K562 (cell line): ENCODE measurements around the gene NAT8L. TPM values are rescaled to one million over a fixed set of nuclear protein-coding genes. Genes with fewer than 3 reads are reported as not detected.

Experiments
- ATAC-seq: fragments of 200-7000 bp; cut with Tn5 transposase; 3 replicates; pipeline ENCODE4 v1.9.1; 2020; ENCODE audit warnings: moderate library complexity
- BruUV-seq: library from RNA; stranded (reverse); fragments of 400-500 nt; replicated peaks from 2 replicates; lab custom pipeline; 2021; lab: Mats Ljungman, UMichigan
- CTCF ChIA-PET: fragments of 300-600 bp; formaldehyde crosslinking; extraction: SDS; loops from one replicate; lab custom pipeline; 2021; ENCODE audit warnings: low intra/inter-chr PET ratio; lab: Yijun Ruan, JAX
- POLR2A ChIA-PET: fragments of 300-600, 350-650 bp; sonication (Branson Sonifier 250); formaldehyde crosslinking; extraction: SDS; loops from one replicate; lab custom pipeline; 2021; ENCODE audit warnings: antibody characterized with exemption, inconsistent platforms; lab: Yijun Ruan, JAX
- DNase-seq, 4 experiments: peaks; one replicate each; pipeline versions ENCODE4 v3.0.0 to v3.0.0-alpha.2; 2011 to 2018; ENCODE audit warnings: low spot score in 3 of 4, mixed read lengths in 3 of 4; ENCODE audit errors: extremely low read depth in 1 of 4
- FAIRE-seq: peaks from 2 replicates; lab custom pipeline; 2011; peaks lifted over from hg19 to GRCh38; lab: Jason Lieb, UNC
- H2AFZ ChIP-seq: 2 replicates; pipeline ENCODE4 v1.6.0; 2011; ENCODE audit warnings: low read depth, low read length, control low read depth, inconsistent platforms
- H3K27ac ChIP-seq: fragments of 200-600 bp; 3 replicates; pipeline ENCODE4 v1.8.0; 2011; ENCODE audit warnings: low read depth, mild to moderate bottlenecking, control low read depth, inconsistent platforms, low read length, moderate library complexity, mixed read lengths; ENCODE audit errors: extremely low read depth
- H3K27me3 ChIP-seq, 2 experiments: fragments of 300-600 bp in 1 of 2; 2 replicates in 1 of 2; 3 replicates in 1 of 2; pipeline versions ENCODE4 v1.6.0 to v1.8.0; 2011; ENCODE audit warnings: inconsistent platforms in 2 of 2, low read length in 2 of 2, mild to moderate bottlenecking in 1 of 2, mixed read lengths in 1 of 2, moderate library complexity in 1 of 2; ENCODE audit not compliant: control insufficient read depth in 2 of 2, insufficient read depth in 2 of 2
- H3K36me3 ChIP-seq: fragments of 300-600 bp; 3 replicates; pipeline ENCODE4 v1.8.0; 2011; ENCODE audit warnings: mild to moderate bottlenecking, low read length, inconsistent platforms; ENCODE audit not compliant: control insufficient read depth, insufficient read depth
- H3K4me1 ChIP-seq, 2 experiments: fragments of 200-600 bp in 1 of 2; replicated peaks in 1 of 2; 2 replicates in 1 of 2; 3 replicates in 1 of 2; pipeline versions ENCODE4 v1.5.1 to v1.8.0; 2011; ENCODE audit warnings: inconsistent platforms in 2 of 2, low read length in 2 of 2, mild to moderate bottlenecking in 1 of 2, mixed read lengths in 1 of 2, moderate library complexity in 1 of 2; ENCODE audit not compliant: control insufficient read depth in 2 of 2, insufficient read depth in 2 of 2
- H3K4me2 ChIP-seq: 2 replicates; pipeline ENCODE4 v1.6.1; 2011; ENCODE audit warnings: low read length, control low read depth, inconsistent platforms, mixed read lengths; ENCODE audit not compliant: insufficient read depth
- H3K4me3 ChIP-seq: fragments of 200-600 bp; sonication (generic), shearing (Covaris generic); 2 replicates; pipeline ENCODE4 v1.5.1; 2016; ENCODE audit warnings: control low read depth, inconsistent platforms
- H3K79me2 ChIP-seq: fragments of 200-600 bp; 3 replicates; pipeline ENCODE4 v1.8.0; 2011; ENCODE audit warnings: low read length, inconsistent platforms; ENCODE audit not compliant: control insufficient read depth, insufficient read depth
- H3K9ac ChIP-seq, 2 experiments: 2 replicates each; pipeline versions ENCODE4 v1.6.0 to v1.6.1; 2011; ENCODE audit warnings: low read depth in 2 of 2, low read length in 2 of 2, control low read depth in 1 of 2, inconsistent platforms in 1 of 2, mild to moderate bottlenecking in 1 of 2, mixed read lengths in 1 of 2; ENCODE audit not compliant: insufficient read depth in 1 of 2
- H3K9me1 ChIP-seq: one replicate; pipeline ENCODE4 v1.6.0; 2011; ENCODE audit warnings: inconsistent platforms, mild to moderate bottlenecking, low read length, moderate library complexity; ENCODE audit not compliant: control insufficient read depth, insufficient read depth
- H3K9me3 ChIP-seq: replicated peaks from 2 replicates; pipeline ENCODE4 v1.5.1; 2011; ENCODE audit warnings: low read depth, low read length, inconsistent platforms; ENCODE audit not compliant: control insufficient read depth, insufficient read depth
- H4K20me1 ChIP-seq: replicated peaks from 2 replicates; pipeline ENCODE4 v1.6.1; 2011; ENCODE audit warnings: low read length, inconsistent platforms, mixed read lengths; ENCODE audit not compliant: control insufficient read depth, insufficient read depth
- ARID3B ChIP-seq: fragments of 250-450 bp; sonication (Bioruptor Pico); IDR thresholded peaks from 2 replicates; pipeline ENCODE4 v1.4.0; 2020; ENCODE audit warnings: borderline replicate concordance
- CBX1 ChIP-seq: sonication (generic); IDR thresholded peaks from 2 replicates; pipeline ENCODE4 v1.6.1; 2016; ENCODE audit warnings: antibody characterized with exemption, low read depth, mild to moderate bottlenecking
- CBX3 ChIP-seq, 2 experiments: IDR thresholded peaks; 1 replicate in 1 of 2; 2 replicates in 1 of 2; pipeline ENCODE4 v1.6.1; 2012; ENCODE audit warnings: inconsistent platforms in 2 of 2, low read length in 2 of 2, borderline replicate concordance in 1 of 2, control low read depth in 1 of 2
- ERF ChIP-seq: fragments of 450-650 bp; formaldehyde crosslinking; IDR thresholded peaks from 2 replicates; pipeline ENCODE4 v1.4.0; 2020; ENCODE audit warnings: mild to moderate bottlenecking, mixed read lengths
- ETV6 ChIP-seq, 3 experiments: fragments of 150-350 bp in 1 of 3; sonication (generic) in 1 of 3; formaldehyde crosslinking in 1 of 3; IDR thresholded peaks; 2 replicates each; pipeline versions ENCODE4 v1.6.1 to v1.8.0; 2014 to 2022; ENCODE audit warnings: borderline replicate concordance in 2 of 3, low read depth in 2 of 3, antibody characterized with exemption in 1 of 3, low read length in 1 of 3, mild to moderate bottlenecking in 1 of 3, missing genetic modification reagents in 1 of 3
- FOSL1 ChIP-seq: fragments of 200-800 bp; sonication (Bioruptor generic); conservative IDR thresholded peaks from 2 replicates; pipeline ENCODE4 v1.6.1; 2016; ENCODE audit warnings: missing genetic modification characterization, missing compliant biosample characterization
- GABPB1 ChIP-seq: sonication (generic); formaldehyde crosslinking; IDR thresholded peaks from 2 replicates; pipeline ENCODE4 v1.8.0; 2022; ENCODE audit warnings: mild to moderate bottlenecking, missing genetic modification reagents
- HOXB6 ChIP-seq: fragments of 250-450 bp; sonication (Bioruptor Pico); IDR thresholded peaks from 2 replicates; pipeline ENCODE4 v1.5.1; 2022; ENCODE audit warnings: mild to moderate bottlenecking, borderline replicate concordance
- MAX ChIP-seq: sonication (generic); formaldehyde crosslinking; IDR thresholded peaks from 2 replicates; pipeline ENCODE4 v1.9.0; 2022; ENCODE audit warnings: mild to moderate bottlenecking, missing genetic modification reagents
- POLR2G ChIP-seq: fragments of 200-400 bp; formaldehyde crosslinking; IDR thresholded peaks from 2 replicates; pipeline ENCODE4 v1.6.1; 2017; ENCODE audit warnings: low read depth, mild to moderate bottlenecking, antibody characterized with exemption, low read length, moderate library complexity
- STAT5B ChIP-seq: fragments of 250-450 bp; sonication (Bioruptor Pico); IDR thresholded peaks from 2 replicates; pipeline ENCODE4 v1.8.0; 2021; ENCODE audit warnings: mild to moderate bottlenecking, inconsistent platforms
- TRIM28 ChIP-seq: fragments of 450-650 bp; IDR thresholded peaks from 2 replicates; pipeline ENCODE4 v1.6.1; 2017
- ZBTB33 ChIP-seq: sonication (generic); formaldehyde crosslinking; IDR thresholded peaks from 2 replicates; pipeline ENCODE4 v1.8.1; 2023; ENCODE audit warnings: mild to moderate bottlenecking, missing genetic modification reagents
- WGBS: fragments of 100-300 bp; shearing (Covaris generic); methylation state at CpG from one replicate; pipeline ENCODE4 v1.1.6; 2016; ENCODE audit warnings: low coverage, mixed read lengths; ENCODE audit not compliant: insufficient coverage; ENCODE audit errors: missing lambda C conversion rate; 5-methylcytosine and 5-hydroxymethylcytosine counted together
- in situ Hi-C: fragments of 300-500 bp; cut with MboI; formaldehyde crosslinking; loops from 4 replicates; pipeline ENCODE4 v1.15.0; 2018; ENCODE audit warnings: inconsistent platforms, mixed read lengths
- intact Hi-C: fragments of 100-400 bp; cut with micrococcal nuclease; formaldehyde crosslinking; loops from 2 replicates; pipeline ENCODE4 v1.14.2; 2022
- polyA plus RNA-seq, 8 experiments: library from polyadenylated mRNA; depleted of rRNA in 4 of 8; stranded (reverse) in 5 of 8; unstranded in 3 of 8; fragments of >200 nt; fragmentation: Nextera tagmentation in 2 of 8; fragmentation: Illumina TruSeq in 1 of 8; extraction: Ambion mirVana in 2 of 8; extraction: Trizol in 1 of 8; gene quantifications; 2 replicates each; pipeline versions ENCODE4 v1.2.1 to v1.2.3, GENCODE V29; 2011 to 2014; ENCODE audit warnings: inconsistent platforms in 1 of 8, missing spikeins in 1 of 8
- total RNA-seq, 7 experiments: library from RNA; depleted of rRNA in 6 of 7; stranded (reverse); fragments of >200 nt in 6 of 7; fragmentation: Illumina TruSeq in 2 of 7; extraction: Trizol in 2 of 7; gene quantifications; 2 replicates each; pipeline versions ENCODE4 v1.2.1 to v1.2.3, GENCODE V29; 2011 to 2021; ENCODE audit warnings: low replicate concordance in 1 of 7

NAT8L gene
- total and polyA plus RNA-seq, 9 of the 15 experiments (the other 6 are each of a cell fraction or from before 2014, with no cell fraction given) = 0.06 to 11.0 (median 1.5) TPM

GRCh38 chr4:2044119-2044485 is 15.0 kb upstream of the NAT8L start (continued):
- TF ChIP-seq ETV6 (IDR thresholded peaks at IDR 0.05; ENCODE audit: borderline replicate concordance in 1 of 2, low read depth in 2 of 2, low read length in 1 of 2) (no peak), ETV6 (CRISPR knock-in tag; IDR thresholded peaks at IDR 0.05; ENCODE audit: borderline replicate concordance) (no peak), GABPB1 (CRISPR knock-in tag) (no peak), HOXB6 (CRISPR knock-in tag) (no peak), FOSL1 (no peak), ERF (CRISPR knock-in tag) (no peak), MAX (no peak)

- Histone ChIP-seq H3K36me3 (no peaks in the 10 kb centered on the region), H3K4me2 (no peak overlapping the region), H3K9me1 (no peaks in the 10 kb centered on the region), H4K20me1 (no peaks in the 10 kb centered on the region), H3K9ac (no peak overlapping the region), H3K27ac (no peak overlapping the region), H3K4me1 (peaks cover 0 to 63% of the 10 kb centered on the region in 2 experiments; a peak in 2 of 5 replicates), H3K79me2 (no peaks in the 10 kb centered on the region), H3K4me3 (no peak overlapping the region), H3K9me3 (no peaks in the 10 kb centered on the region), H2AFZ (no peak overlapping the region), H3K27me3 (no peaks in the 10 kb centered on the region)
- peak in 1 of 4 experiments; percentile 39 for DNase-seq
- ATAC-seq = no peak
- no peak for TF ChIP-seq ARID3B (CRISPR knock-in tag)
- TF ChIP-seq CBX1 = 0 out of 2 replicates have a peak, but pooled peaks have one; percentile 37
- peak; percentile 95 for TF ChIP-seq ZBTB33 (CRISPR knock-in tag)
- peak; percentile 57 for TF ChIP-seq POLR2G
- no peak for TF ChIP-seq STAT5B
- peak in 1 of 2 experiments; percentile 86; a peak in 2 of 3 replicates for TF ChIP-seq CBX3 (IDR thresholded peaks at IDR 0.05; ENCODE audit: borderline replicate concordance in 1 of 2, low read length in 2 of 2)
- TF ChIP-seq TRIM28 = peak; percentile 53; the same call in 1 of the 2 replicates
- BruUV-seq = no TSS peak
- in situ Hi-C loops = no loop called here
- CTCF ChIA-PET = no interaction called here
- FAIRE-seq = no peak
- POLR2A ChIA-PET = interaction anchor here (0.6 to 1.3 kb wide), 3 partner anchors 8 to 1002 kb away, joined by 3 to 5 read pairs (median 4); no protein-coding TSS in a partner anchor
- intact Hi-C loops = loop anchor here (5.0 kb wide), 1 partner anchor 38 kb away; the partner anchor contains the start of gene NELFA
- 86% methylated on average over 17 of the region's 18 CpGs for WGBS
These were observed 14.3 kb upstream of the NAT8L start for GRCh38 chr4:2044542-2045517.
